Measurements from ENCODE around the gene RWDD4.
"Not testable (repeated sequence)": the region's sequence is repeated elsewhere in the genome, so short reads cannot be mapped to it uniquely, and the experiment has no call there.

RWDD4 gene

GRCh38 chr4:183635321-183635720 is 23.7 kb downstream of the RWDD4 start:
- peaks cover 15% of the 10 kb centered on the region for H3K4me1 ChIP-seq (ENCODE audit: control insufficient read depth, insufficient read depth, low read length)
- no peaks in the 10 kb centered on the region for H3K27me3 ChIP-seq (ENCODE audit: control insufficient read depth, insufficient read depth, low read length)
- peak overlapping the region; percentile 47 for H3K9ac ChIP-seq (ENCODE audit: low read depth, low read length)
- no peaks in the 10 kb centered on the region for H3K36me3 ChIP-seq (ENCODE audit: control insufficient read depth, insufficient read depth, low read length)
- no peak overlapping the region for H3K4me3 ChIP-seq (ENCODE audit: low read depth, low read length)
- H3K9me3 ChIP-seq (ENCODE audit: control insufficient read depth, insufficient read depth, low read length) = no peaks in the 10 kb centered on the region

GRCh38 chr4:183633476-183634400 is 25.2 kb downstream of the RWDD4 start:
- Histone ChIP-seq H3K36me3 (ENCODE audit: control insufficient read depth, insufficient read depth, low read length) (no peaks in the 10 kb centered on the region), H3K4me3 (ENCODE audit: low read depth, low read length) (no peak overlapping the region), H3K27me3 (ENCODE audit: control insufficient read depth, insufficient read depth, low read length) (no peaks in the 10 kb centered on the region), H3K4me1 (ENCODE audit: control insufficient read depth, insufficient read depth, low read length) (peaks cover 15% of the 10 kb centered on the region), H3K9me3 (ENCODE audit: control insufficient read depth, insufficient read depth, low read length) (no peaks in the 10 kb centered on the region), H3K9ac (ENCODE audit: low read depth, low read length) (no peak overlapping the region)

- H3K4me1 ChIP-seq (ENCODE audit: control insufficient read depth, insufficient read depth, low read length) = peaks cover 15% of the 10 kb centered on the region
- no peak overlapping the region for H3K9ac ChIP-seq (ENCODE audit: low read depth, low read length)
Observed at GRCh38 chr4:183632689-183633088, 26.3 kb downstream of the RWDD4 start.

GRCh38 chr4:183631577-183632198 is 27.3 kb downstream of the RWDD4 start:
- H3K4me3 ChIP-seq (ENCODE audit: low read depth, low read length) = no peak overlapping the region
- no peaks in the 10 kb centered on the region for H3K9me3 ChIP-seq (ENCODE audit: control insufficient read depth, insufficient read depth, low read length)
- H3K4me1 ChIP-seq (ENCODE audit: control insufficient read depth, insufficient read depth, low read length) = peaks cover 10% of the 10 kb centered on the region
- H3K36me3 ChIP-seq (ENCODE audit: control insufficient read depth, insufficient read depth, low read length) = no peaks in the 10 kb centered on the region
- no peaks in the 10 kb centered on the region for H3K27me3 ChIP-seq (ENCODE audit: control insufficient read depth, insufficient read depth, low read length)
- H3K9ac ChIP-seq (ENCODE audit: low read depth, low read length) = no peak overlapping the region

More at GRCh38 chr4:183632689-183633088, 26.3 kb downstream of the RWDD4 start:
- no peaks in the 10 kb centered on the region for H3K36me3 ChIP-seq (ENCODE audit: control insufficient read depth, insufficient read depth, low read length)
- H3K9me3 ChIP-seq (ENCODE audit: control insufficient read depth, insufficient read depth, low read length) = no peaks in the 10 kb centered on the region
- H3K4me3 ChIP-seq (ENCODE audit: low read depth, low read length) = no peak overlapping the region
- no peaks in the 10 kb centered on the region for H3K27me3 ChIP-seq (ENCODE audit: control insufficient read depth, insufficient read depth, low read length)

- H3K9me3 ChIP-seq (ENCODE audit: control insufficient read depth, insufficient read depth, low read length) = no peaks in the 10 kb centered on the region
- H3K27me3 ChIP-seq (ENCODE audit: control insufficient read depth, insufficient read depth, low read length) = no peaks in the 10 kb centered on the region
- no peak overlapping the region for H3K4me3 ChIP-seq (ENCODE audit: low read depth, low read length)
- no peak overlapping the region for H3K9ac ChIP-seq (ENCODE audit: low read depth, low read length)
- no peaks in the 10 kb centered on the region for H3K36me3 ChIP-seq (ENCODE audit: control insufficient read depth, insufficient read depth, low read length)
- no peaks in the 10 kb centered on the region for H3K4me1 ChIP-seq (ENCODE audit: control insufficient read depth, insufficient read depth, low read length)
Observed at GRCh38 chr4:183627979-183628588, 30.9 kb downstream of the RWDD4 start.

- not testable (repeated sequence) for H3K4me3 ChIP-seq (ENCODE audit: low read depth, low read length); H3K4me1 ChIP-seq (ENCODE audit: control insufficient read depth, insufficient read depth, low read length); H3K36me3 ChIP-seq (ENCODE audit: control insufficient read depth, insufficient read depth, low read length); H3K9ac ChIP-seq (ENCODE audit: low read depth, low read length); H3K27me3 ChIP-seq (ENCODE audit: control insufficient read depth, insufficient read depth, low read length); H3K9me3 ChIP-seq (ENCODE audit: control insufficient read depth, insufficient read depth, low read length)
Observed at GRCh38 chr4:183627286-183627685, 31.7 kb downstream of the RWDD4 start.

- H3K9ac ChIP-seq (ENCODE audit: low read depth, low read length) = no peak overlapping the region
- no peaks in the 10 kb centered on the region for H3K9me3 ChIP-seq (ENCODE audit: control insufficient read depth, insufficient read depth, low read length)
- H3K27me3 ChIP-seq (ENCODE audit: control insufficient read depth, insufficient read depth, low read length) = no peaks in the 10 kb centered on the region
- H3K36me3 ChIP-seq (ENCODE audit: control insufficient read depth, insufficient read depth, low read length) = no peaks in the 10 kb centered on the region
- no peaks in the 10 kb centered on the region for H3K4me1 ChIP-seq (ENCODE audit: control insufficient read depth, insufficient read depth, low read length)
- no peak overlapping the region for H3K4me3 ChIP-seq (ENCODE audit: low read depth, low read length)
Observed at GRCh38 chr4:183626168-183626567, 32.8 kb downstream of the RWDD4 start.

GRCh38 chr4:183624548-183624947 is 34.4 kb downstream of the RWDD4 start:
- Histone ChIP-seq H3K27me3 (ENCODE audit: control insufficient read depth, insufficient read depth, low read length) (no peaks in the 10 kb centered on the region), H3K9me3 (ENCODE audit: control insufficient read depth, insufficient read depth, low read length) (no peaks in the 10 kb centered on the region), H3K36me3 (ENCODE audit: control insufficient read depth, insufficient read depth, low read length) (no peaks in the 10 kb centered on the region), H3K9ac (ENCODE audit: low read depth, low read length) (no peak overlapping the region), H3K4me1 (ENCODE audit: control insufficient read depth, insufficient read depth, low read length) (no peaks in the 10 kb centered on the region), H3K4me3 (ENCODE audit: low read depth, low read length) (no peak overlapping the region)

- Histone ChIP-seq H3K27me3 (ENCODE audit: control insufficient read depth, insufficient read depth, low read length) (no peaks in the 10 kb centered on the region), H3K9ac (ENCODE audit: low read depth, low read length) (no peak overlapping the region), H3K4me1 (ENCODE audit: control insufficient read depth, insufficient read depth, low read length) (no peaks in the 10 kb centered on the region), H3K36me3 (ENCODE audit: control insufficient read depth, insufficient read depth, low read length) (no peaks in the 10 kb centered on the region), H3K4me3 (ENCODE audit: low read depth, low read length) (no peak overlapping the region), H3K9me3 (ENCODE audit: control insufficient read depth, insufficient read depth, low read length) (no peaks in the 10 kb centered on the region)
Observed at GRCh38 chr4:183621875-183622274, 37.1 kb downstream of the RWDD4 start.

GRCh38 chr4:183620421-183620820 is 38.6 kb downstream of the RWDD4 start:
- Histone ChIP-seq H3K36me3 (ENCODE audit: control insufficient read depth, insufficient read depth, low read length) (no peaks in the 10 kb centered on the region), H3K27me3 (ENCODE audit: control insufficient read depth, insufficient read depth, low read length) (no peaks in the 10 kb centered on the region), H3K9ac (ENCODE audit: low read depth, low read length) (no peak overlapping the region), H3K4me1 (ENCODE audit: control insufficient read depth, insufficient read depth, low read length) (no peaks in the 10 kb centered on the region), H3K4me3 (ENCODE audit: low read depth, low read length) (no peak overlapping the region), H3K9me3 (ENCODE audit: control insufficient read depth, insufficient read depth, low read length) (no peaks in the 10 kb centered on the region)

GRCh38 chr4:183618681-183619080 is 40.3 kb downstream of the RWDD4 start:
- Histone ChIP-seq H3K27me3 (ENCODE audit: control insufficient read depth, insufficient read depth, low read length) (no peaks in the 10 kb centered on the region), H3K4me1 (ENCODE audit: control insufficient read depth, insufficient read depth, low read length) (no peaks in the 10 kb centered on the region), H3K36me3 (ENCODE audit: control insufficient read depth, insufficient read depth, low read length) (no peaks in the 10 kb centered on the region), H3K9ac (ENCODE audit: low read depth, low read length) (no peak overlapping the region), H3K4me3 (ENCODE audit: low read depth, low read length) (no peak overlapping the region), H3K9me3 (ENCODE audit: control insufficient read depth, insufficient read depth, low read length) (no peaks in the 10 kb centered on the region)

- no peak overlapping the region for H3K4me3 ChIP-seq (ENCODE audit: low read depth, low read length)
- H3K9ac ChIP-seq (ENCODE audit: low read depth, low read length) = no peak overlapping the region
- H3K36me3 ChIP-seq (ENCODE audit: control insufficient read depth, insufficient read depth, low read length) = no peaks in the 10 kb centered on the region
- H3K9me3 ChIP-seq (ENCODE audit: control insufficient read depth, insufficient read depth, low read length) = no peaks in the 10 kb centered on the region
- H3K27me3 ChIP-seq (ENCODE audit: control insufficient read depth, insufficient read depth, low read length) = no peaks in the 10 kb centered on the region
- H3K4me1 ChIP-seq (ENCODE audit: control insufficient read depth, insufficient read depth, low read length) = no peaks in the 10 kb centered on the region
Observed at GRCh38 chr4:183617075-183617474, 41.9 kb downstream of the RWDD4 start.
